HL-60 (cell line): ENCODE results near the gene ZFP3.
"Not testable (repeated sequence)": the region's sequence is repeated elsewhere in the genome, so short reads cannot be mapped to it uniquely, and the experiment has no call there.

Experiments
- DNase-seq, 2 experiments: peaks; one replicate each; pipeline ENCODE4 v3.0.0-alpha.2; 2010 to 2020; ENCODE audit warnings: low read depth in 1 of 2, low spot score in 1 of 2
- H3K27ac ChIP-seq: fragments of 250-450 bp; sonication (Bioruptor Pico); replicated peaks from 2 replicates; pipeline ENCODE4 v1.5.1; 2020; ENCODE audit warnings: mild to moderate bottlenecking, moderate library complexity
- H3K27me3 ChIP-seq: fragments of 250-450 bp; sonication (Bioruptor Pico); 2 replicates; pipeline ENCODE4 v1.5.1; 2021; ENCODE audit warnings: mild to moderate bottlenecking, moderate library complexity; ENCODE audit not compliant: insufficient read depth, poor library complexity, severe bottlenecking
- H3K4me3 ChIP-seq: replicated peaks from 2 replicates; pipeline ENCODE4 v1.5.1; 2011; ENCODE audit warnings: mild to moderate bottlenecking, control low read depth, low read length; ENCODE audit not compliant: insufficient read depth
- GABPA ChIP-seq: IDR thresholded peaks from 2 replicates; pipeline ENCODE4 v1.6.1; 2012; ENCODE audit warnings: low read depth
- POLR2AphosphoS5 ChIP-seq: IDR thresholded peaks from 2 replicates; pipeline ENCODE4 v1.6.1; 2012; ENCODE audit warnings: low read depth
- SPI1 ChIP-seq: IDR thresholded peaks from 2 replicates; pipeline ENCODE4 v1.6.1; 2012; ENCODE audit warnings: low read depth, mild to moderate bottlenecking, borderline replicate concordance
- long read RNA-seq: library from polyadenylated mRNA; unstranded; transcript quantifications from one replicate; pipeline ENCODE4 v2.0.0, GENCODE V29; 2020
- TF ChIP-seq, protein P1 (sequence below): IDR thresholded peaks from one replicate; pipeline ENCODE4 v1.5.1; 2011; ENCODE audit warnings: low read length, control low read depth, inconsistent platforms; ENCODE audit not compliant: insufficient read depth
- TF ChIP-seq, protein P2 (sequence below): IDR thresholded peaks from 2 replicates; pipeline ENCODE4 v1.6.1; 2012; ENCODE audit warnings: low read depth; ENCODE audit not compliant: insufficient replicate concordance

The ZFP3 gene
- long read RNA-seq: 0 reads

DNA sequence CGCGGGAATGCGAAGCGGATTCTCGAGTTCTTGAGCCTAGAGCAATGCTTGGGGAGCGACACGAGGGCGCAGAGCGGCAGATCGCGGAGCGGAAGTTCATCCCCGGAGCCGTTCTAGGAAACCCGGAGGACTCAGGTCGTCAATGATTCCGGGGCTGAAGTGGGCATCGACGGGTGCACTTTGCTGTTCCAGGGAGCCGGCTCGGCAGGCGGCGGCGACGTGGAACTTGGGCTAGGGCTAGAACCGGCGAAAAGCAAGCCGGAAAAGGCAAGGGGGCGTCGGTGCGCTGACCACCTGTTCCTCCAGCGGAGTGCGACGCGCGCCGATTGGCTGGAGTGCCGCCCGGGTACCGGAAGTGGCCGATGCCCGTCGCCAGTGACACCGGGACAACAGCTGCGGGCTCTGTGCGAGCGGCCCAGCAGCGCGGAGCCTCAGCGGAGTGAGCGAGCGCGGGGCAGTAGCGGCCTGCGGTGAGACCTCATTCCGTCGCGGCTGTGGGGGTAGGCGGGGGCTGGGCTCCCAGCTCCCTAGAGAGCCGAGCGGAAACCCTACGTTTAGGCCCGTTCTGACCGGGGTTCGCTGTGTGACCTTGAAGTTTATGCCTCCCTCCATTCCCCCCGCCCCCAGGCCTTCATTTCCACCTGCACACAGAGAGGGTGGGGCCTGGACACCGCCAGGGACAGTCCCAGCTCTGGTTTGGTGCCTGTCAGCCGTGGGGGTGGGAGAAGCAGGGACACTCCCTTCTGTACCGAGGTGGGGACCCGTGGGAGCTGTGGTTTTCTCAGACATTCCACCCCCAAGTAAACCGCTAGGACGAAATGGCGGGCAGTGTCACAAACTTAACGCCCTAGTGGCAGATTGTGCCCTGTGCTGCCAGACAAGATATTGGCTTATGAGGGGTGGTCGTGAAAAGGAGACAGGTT, at the start of gene ZFP3:
Gene ZFP3, plus strand, starts transcription at position 362 of the 923 bp plus-strand sequence. CDS start 13,038 bp downstream, outside the sequence.
- Histone ChIP-seq H3K27me3 (no peaks in the 10 kb centered on the region), H3K27ac (no peak within 1 kb of the TSS), H3K4me3 (no peak within 1 kb of the TSS)
- no peak for DNase-seq
- TF ChIP-seq GABPA (no peak), POLR2AphosphoS5 (no peak), SPI1 (no peak)
- TF ChIP-seq, protein P1, sequence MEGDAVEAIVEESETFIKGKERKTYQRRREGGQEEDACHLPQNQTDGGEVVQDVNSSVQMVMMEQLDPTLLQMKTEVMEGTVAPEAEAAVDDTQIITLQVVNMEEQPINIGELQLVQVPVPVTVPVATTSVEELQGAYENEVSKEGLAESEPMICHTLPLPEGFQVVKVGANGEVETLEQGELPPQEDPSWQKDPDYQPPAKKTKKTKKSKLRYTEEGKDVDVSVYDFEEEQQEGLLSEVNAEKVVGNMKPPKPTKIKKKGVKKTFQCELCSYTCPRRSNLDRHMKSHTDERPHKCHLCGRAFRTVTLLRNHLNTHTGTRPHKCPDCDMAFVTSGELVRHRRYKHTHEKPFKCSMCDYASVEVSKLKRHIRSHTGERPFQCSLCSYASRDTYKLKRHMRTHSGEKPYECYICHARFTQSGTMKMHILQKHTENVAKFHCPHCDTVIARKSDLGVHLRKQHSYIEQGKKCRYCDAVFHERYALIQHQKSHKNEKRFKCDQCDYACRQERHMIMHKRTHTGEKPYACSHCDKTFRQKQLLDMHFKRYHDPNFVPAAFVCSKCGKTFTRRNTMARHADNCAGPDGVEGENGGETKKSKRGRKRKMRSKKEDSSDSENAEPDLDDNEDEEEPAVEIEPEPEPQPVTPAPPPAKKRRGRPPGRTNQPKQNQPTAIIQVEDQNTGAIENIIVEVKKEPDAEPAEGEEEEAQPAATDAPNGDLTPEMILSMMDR: no peak
- TF ChIP-seq, protein P2, sequence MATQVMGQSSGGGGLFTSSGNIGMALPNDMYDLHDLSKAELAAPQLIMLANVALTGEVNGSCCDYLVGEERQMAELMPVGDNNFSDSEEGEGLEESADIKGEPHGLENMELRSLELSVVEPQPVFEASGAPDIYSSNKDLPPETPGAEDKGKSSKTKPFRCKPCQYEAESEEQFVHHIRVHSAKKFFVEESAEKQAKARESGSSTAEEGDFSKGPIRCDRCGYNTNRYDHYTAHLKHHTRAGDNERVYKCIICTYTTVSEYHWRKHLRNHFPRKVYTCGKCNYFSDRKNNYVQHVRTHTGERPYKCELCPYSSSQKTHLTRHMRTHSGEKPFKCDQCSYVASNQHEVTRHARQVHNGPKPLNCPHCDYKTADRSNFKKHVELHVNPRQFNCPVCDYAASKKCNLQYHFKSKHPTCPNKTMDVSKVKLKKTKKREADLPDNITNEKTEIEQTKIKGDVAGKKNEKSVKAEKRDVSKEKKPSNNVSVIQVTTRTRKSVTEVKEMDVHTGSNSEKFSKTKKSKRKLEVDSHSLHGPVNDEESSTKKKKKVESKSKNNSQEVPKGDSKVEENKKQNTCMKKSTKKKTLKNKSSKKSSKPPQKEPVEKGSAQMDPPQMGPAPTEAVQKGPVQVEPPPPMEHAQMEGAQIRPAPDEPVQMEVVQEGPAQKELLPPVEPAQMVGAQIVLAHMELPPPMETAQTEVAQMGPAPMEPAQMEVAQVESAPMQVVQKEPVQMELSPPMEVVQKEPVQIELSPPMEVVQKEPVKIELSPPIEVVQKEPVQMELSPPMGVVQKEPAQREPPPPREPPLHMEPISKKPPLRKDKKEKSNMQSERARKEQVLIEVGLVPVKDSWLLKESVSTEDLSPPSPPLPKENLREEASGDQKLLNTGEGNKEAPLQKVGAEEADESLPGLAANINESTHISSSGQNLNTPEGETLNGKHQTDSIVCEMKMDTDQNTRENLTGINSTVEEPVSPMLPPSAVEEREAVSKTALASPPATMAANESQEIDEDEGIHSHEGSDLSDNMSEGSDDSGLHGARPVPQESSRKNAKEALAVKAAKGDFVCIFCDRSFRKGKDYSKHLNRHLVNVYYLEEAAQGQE: no peak

DNA sequence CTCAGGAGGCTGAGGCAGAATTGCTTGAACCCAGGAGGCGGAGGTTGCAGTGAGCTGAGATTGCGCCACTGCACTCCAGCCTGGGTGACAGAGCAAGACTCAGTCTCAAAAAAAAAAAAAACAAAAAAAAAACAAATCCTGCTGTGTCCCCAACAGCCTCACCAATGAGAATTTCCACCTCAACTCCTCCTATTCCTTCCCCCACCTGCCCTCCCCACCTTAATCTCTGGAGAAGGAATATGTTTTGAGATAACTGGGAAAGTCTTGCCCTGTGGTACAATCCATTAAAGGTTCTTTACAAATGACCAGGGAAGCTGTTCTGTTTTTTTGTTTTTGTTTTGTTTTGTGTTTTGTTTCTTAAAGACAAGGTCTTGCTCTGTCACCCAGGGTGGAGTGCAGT, 48.1 kb upstream of the ZFP3 start:
- peak overlapping the region; percentile 76 for H3K27ac ChIP-seq
- not testable (repeated sequence) for H3K4me3 ChIP-seq, DNase-seq

DNA sequence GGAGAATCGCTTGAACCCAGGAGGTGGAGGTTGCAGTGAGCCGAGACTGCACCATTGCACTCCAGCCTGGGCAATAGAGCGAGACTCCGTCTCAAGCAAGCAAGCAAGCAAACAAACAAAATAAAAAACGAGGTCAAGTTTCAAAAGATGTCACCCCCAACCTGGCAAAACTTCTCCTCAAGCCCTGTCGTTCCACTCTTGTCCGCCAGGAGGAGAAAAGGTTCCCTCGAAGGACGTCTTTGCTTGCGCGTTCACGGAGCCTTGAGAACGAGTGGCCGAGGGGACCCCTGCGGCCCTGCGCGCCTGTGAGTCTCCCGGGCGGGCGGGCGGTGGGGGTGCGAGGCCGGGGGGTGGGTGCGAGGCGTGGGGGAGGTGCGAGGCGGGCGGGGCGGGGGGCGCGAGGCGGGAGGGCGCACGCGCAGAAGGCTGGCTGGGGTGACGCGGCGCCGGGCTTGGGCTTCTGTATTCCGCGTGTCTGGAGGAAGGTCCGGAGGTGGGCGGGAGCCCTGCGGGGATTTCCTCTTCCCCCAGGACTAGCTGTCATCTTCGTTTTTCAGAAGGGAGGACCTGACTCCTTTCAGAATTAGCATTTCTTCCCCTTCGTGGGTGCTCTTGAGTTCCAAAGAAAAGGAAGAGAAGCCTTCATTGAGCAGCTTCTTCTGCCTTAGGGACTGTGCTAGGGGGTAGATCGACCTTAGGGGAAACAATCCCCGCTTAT, 46.7 kb upstream of the ZFP3 start:
- Histone ChIP-seq H3K27ac (peak overlapping the region; percentile 76), H3K4me3 (0 out of 2 replicates have a peak overlapping the region, but pooled peaks have one; percentile 0), H3K27me3 (no peaks in the 10 kb centered on the region)
- no peak for TF ChIP-seq POLR2AphosphoS5
- TF ChIP-seq SPI1: no peak
- TF ChIP-seq, protein P1: no peak
- TF ChIP-seq, protein P2: no peak
- TF ChIP-seq GABPA: no peak
- peak; percentile 23 to 66 for DNase-seq

More for the DNA sequence above, 48.1 kb upstream of the ZFP3 start:
- not testable (repeated sequence) for H3K27me3 ChIP-seq

DNA sequence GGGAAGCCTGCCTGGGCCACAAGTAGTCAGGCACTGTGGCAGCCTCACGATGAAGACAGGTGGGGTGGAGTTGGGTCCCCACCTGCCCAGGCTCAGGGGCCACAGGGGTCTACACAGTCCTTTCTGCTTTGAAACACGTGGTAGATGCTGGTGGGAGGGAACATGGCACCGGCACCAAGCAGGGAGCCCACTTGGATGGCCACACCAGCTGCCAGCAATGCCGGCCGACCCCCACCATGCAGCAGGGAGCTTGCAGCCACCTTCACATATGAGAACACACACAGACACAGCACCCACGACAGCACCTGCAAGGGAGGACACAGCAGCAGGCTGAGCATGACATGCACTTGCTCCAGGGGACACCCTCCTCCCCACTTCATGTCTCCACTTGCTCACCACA, 45.4 kb upstream of the ZFP3 start:
- TF ChIP-seq SPI1 (no peak), GABPA (no peak), POLR2AphosphoS5 (no peak)
- TF ChIP-seq, protein P1: no peak
- TF ChIP-seq, protein P2: no peak
- no peak for DNase-seq
- H3K27me3 ChIP-seq: no peaks in the 10 kb centered on the region

More for the DNA sequence above, 45.4 kb upstream of the ZFP3 start:
- H3K4me3 ChIP-seq: no peak overlapping the region
- H3K27ac ChIP-seq: no peak overlapping the region
